ENCODE measurements around the gene IKZF1.

IKZF1 gene

GRCh38 chr7:50308532-50309385, 4.2 kb downstream of the IKZF1 start:
- DNase-seq (ENCODE audit: low spot score): peak; percentile 25

DNA sequence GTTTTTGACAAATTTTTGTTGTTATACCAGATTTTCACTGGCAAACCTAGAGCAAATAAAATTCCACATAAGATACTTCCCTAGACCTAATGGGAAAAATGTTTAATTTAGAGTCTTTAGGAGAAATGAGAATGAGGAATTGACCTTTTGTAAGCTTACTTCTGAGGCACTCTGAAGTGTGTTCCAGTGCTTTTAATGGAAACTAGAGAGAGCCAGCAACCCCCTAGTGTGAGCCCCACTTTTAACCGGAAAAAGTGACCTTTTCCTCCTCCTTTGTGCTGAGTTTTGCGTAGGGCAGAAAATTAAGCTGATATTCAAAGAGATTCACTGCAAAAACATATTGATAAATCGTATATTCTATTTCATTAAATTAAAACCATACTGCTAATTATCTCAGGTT, 5.2 kb downstream of the IKZF1 start:
- DNase-seq (ENCODE audit: low spot score): no peak

GRCh38 chr7:50310361-50310760, 5.8 kb downstream of the IKZF1 start:
- no peak for DNase-seq (ENCODE audit: low spot score)

DNA sequence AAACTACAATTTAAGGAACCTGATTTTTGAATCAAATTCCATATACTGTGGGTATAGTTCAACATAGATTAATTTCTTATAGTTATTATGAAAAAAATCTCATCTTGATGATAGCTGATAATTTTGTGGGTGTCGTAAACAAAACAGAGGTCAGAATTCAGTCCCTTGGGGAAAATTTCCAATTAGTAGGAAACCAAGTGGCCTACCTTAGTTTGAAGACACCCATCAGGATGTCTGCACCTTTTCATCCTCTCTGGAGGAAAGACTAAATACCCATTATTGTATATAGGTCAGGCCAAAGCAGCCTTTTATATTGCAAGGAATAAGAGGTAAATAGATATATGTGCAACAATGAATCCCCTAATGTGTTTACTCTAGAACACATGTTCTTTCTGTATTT, 6.4 kb downstream of the IKZF1 start:
- DNase-seq (ENCODE audit: low spot score): no peak

DNA sequence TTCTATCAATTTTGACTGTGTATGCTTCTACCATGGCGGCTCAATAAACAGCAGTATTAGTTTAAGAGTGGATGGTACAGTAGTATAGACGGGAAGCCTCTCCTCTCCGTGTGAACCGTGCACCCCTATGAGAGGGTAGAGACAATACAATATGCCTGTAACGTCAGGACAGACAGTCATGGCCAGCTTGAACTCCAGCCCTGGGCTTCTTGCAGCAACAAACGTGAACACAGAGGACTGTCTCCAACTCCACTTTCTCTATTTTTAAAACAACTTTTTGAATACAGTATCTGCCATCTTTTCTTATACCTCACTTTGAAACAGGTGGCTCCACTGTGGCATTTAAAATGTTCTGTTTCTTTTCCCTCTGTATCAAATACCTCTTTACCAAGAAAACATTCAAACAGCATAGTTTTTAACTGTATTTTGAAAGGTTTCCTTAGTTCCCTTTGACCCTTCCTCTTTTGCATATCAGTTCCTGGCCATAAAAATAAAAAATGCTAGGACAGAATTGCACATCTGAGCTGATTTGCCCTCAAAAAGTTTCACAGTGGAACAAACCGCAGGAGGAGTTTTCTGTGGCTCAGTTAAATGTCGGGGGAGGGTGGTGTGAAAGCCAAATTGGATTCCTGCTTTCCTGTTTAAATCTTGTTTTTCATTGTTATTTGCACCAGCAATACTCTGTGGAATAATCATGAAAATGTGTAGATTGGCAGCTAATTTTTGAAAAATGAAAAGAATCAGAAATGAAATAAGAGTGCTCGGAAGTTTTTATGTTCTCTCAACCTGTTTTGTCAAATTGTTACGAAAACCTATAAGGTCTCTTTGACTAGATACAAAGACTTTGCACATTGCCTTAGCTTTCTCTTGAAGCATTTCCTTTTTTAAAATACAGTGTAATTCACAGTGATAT, 8.0 kb downstream of the IKZF1 start:
- DNase-seq (ENCODE audit: low spot score): peak; percentile 35

DNA sequence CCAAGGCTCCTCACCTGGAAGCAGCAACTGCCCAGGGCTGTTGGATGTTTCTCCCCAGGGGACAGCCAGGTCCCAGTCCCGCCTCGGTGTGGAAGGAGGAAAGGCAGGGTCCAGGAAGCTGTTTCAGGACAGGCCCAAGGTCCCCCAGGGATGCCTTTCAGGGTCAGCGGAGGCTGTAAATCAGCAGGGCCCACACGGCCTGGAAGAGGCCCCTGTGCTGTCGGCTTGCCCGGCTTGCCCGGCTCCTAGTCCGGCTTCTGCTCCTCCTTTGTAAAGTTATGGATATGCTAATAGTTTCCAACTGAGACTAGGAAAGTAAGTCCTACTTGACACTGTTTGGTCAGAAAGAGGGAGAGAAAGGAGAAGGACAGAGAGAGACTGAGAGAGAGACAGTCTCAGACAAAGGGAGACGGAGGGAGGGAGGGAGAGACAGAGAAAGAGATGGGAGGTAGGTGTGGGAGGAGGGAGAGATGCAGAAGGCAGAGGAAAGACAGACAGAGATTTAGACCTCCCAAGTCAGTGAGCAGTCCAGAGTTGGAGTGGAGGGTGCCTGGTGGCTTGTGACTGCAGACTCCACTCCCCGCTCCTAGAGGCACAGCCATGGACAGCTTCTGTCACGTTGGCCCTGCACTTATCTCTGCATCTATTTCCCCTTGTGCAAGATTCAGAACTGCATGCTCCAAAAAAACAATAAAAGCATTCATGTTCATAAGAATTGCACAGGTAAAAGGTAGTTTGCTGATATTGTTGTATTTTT, 10.5 kb downstream of the IKZF1 start:
- no peak for DNase-seq (ENCODE audit: low spot score)

- no peak for DNase-seq (ENCODE audit: low spot score)
Observed at GRCh38 chr7:50315739-50316671, 11.5 kb downstream of the IKZF1 start.

DNA sequence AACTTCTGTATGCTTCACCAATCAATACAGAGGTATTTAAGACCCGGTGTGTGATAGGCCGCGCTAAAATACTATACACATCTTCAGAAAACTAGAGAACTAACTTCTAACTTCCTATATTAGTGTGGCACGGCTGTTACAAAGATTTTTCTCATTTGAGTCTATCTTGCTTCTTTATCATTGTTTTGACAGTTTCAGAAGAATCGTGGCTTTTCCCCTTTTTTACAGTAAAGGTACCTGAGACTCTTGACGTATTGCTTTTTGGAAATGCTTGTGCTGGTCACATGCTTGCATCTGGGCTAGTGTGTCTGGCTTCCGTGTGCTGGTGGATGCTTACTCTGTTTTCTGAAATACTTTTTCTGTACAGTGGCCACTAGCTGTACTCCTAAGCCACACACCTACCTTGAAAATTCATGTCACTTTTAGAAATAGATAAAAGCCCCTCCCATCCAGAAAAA, 12.7 kb downstream of the IKZF1 start:
- DNase-seq (ENCODE audit: low spot score): peak; percentile 50

DNA sequence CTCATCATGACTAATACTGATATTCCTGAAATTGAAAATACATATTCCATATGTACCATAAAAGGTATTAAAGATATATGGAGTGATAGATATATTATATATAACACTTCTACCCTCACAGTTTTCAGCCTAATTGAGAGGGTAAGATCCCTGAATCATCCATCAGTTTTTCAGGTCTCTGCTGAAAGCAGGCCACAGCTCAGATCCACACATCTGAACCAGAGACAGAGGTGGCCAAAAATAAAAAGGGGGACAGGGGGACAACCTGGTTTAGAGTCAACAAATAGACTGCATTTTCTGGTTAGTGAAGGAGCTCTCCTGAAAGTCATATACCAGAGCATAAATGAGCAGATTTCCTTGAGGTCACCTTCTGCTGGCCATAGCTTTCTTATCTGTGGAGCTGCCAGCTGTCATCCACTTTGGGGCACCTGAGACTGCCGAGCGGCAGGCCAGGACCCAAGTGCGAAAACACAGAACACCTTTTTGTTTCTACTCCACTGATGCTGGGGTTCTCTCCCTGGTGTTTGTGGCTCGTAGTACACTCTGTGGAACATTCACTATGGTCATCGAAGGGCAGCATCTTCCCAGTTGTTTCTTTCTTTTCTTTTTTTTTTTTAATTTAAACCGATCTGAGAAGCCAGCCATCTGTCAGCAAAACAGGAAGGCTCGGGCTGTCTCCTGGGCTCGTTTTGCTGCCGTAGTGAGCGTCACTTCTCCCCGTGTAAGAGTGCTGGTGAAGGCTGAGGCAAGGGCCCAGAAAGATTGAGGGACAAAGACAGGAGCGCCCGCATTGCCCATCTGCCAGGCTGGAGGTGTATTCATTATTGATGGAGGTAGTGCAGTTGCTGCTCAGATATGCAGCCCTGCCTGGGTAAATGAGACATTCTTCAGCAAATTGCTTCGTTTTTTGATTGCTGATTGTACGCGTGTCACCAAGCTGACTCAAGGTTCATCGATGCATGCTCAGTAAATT, 13.5 kb downstream of the IKZF1 start:
- no peak for DNase-seq (ENCODE audit: low spot score)

DNA sequence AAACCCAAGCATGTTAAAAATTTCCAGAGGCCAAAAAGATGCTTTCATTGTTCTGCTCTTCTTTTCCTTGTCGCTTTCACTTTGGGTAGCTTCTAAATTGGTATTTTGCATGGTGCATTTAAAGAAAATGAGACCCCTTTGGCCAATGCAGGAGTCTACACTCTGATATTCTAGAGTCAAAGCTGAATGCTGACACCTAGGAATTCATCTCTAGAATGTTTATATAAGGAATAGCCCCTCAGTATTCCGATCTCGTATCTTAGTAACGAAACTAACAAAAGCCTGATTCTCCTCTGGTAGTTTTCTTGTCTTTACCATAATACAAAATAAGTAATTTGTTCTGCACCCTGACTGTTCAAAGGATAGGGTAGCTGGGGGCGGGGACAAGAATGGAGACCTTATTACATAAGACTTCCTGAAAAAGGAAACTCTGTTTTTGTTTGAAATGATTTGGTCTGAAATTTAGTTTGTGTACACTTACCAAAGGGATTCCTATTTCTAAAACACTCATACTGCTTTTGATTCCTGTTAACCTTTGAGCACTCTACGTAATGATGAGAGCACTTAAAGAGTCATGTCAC, 17.1 kb downstream of the IKZF1 start:
- no peak for DNase-seq (ENCODE audit: low spot score)

GRCh38 chr7:50324113-50324512, 19.6 kb downstream of the IKZF1 start:
- no peak for DNase-seq (ENCODE audit: low spot score)

DNA sequence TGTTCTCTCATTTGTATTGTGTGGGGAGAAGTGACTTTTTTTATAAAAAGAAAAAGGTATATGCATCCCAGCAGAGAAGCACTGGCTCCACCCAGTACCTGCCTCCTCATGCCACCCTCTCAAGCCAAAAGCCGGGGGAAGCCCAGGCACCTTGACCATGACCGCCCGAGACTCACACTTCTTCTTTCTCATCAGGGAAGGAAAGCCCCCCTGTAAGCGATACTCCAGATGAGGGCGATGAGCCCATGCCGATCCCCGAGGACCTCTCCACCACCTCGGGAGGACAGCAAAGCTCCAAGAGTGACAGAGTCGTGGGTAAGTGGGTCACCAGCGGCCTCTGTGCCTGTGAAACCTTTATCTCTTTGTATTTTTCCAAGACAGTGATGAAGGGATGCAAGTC, 22.9 kb downstream of the IKZF1 start:
- no peak for DNase-seq (ENCODE audit: low spot score)

GRCh38 chr7:50329775-50330174, 25.3 kb downstream of the IKZF1 start:
- DNase-seq (ENCODE audit: low spot score): no peak

- DNase-seq (ENCODE audit: low spot score): no peak
Observed at GRCh38 chr7:50330254-50330653, 25.7 kb downstream of the IKZF1 start.

GRCh38 chr7:50330696-50331095, 26.2 kb downstream of the IKZF1 start:
- no peak for DNase-seq (ENCODE audit: low spot score)

- DNase-seq (ENCODE audit: low spot score): peak; percentile 10
Observed at GRCh38 chr7:50331564-50332208, 27.2 kb downstream of the IKZF1 start.

GRCh38 chr7:50332241-50333165, 28.0 kb downstream of the IKZF1 start:
- DNase-seq (ENCODE audit: low spot score): peak; percentile 29

GRCh38 chr7:50333221-50333651, 28.7 kb downstream of the IKZF1 start:
- peak; percentile 50 for DNase-seq (ENCODE audit: low spot score)

Measured in hematopoietic multipotent progenitor cell treated with erythropoietin and hydrocortisone succinate and interleukin-3 and kit ligand, for 17 days (in vitro differentiated cells).